SU-DHL-6 (cell line): ENCODE measurements around the gene UBE2G2.

Source experiments
- CTCF ChIP-seq: fragments of 200-600 bp; sonication (generic); IDR thresholded peaks from one replicate; pipeline ENCODE4 v1.5.1; 2017; ENCODE audit warnings: antibody characterized with exemption, mild to moderate bottlenecking, low read length, moderate library complexity; ENCODE audit not compliant: insufficient read depth, poor library complexity, severe bottlenecking
- EZH2phosphoT487 ChIP-seq: fragments of 200-600 bp; sonication (generic), shearing (Covaris generic); conservative IDR thresholded peaks from 2 replicates; pipeline ENCODE4 v1.6.1; 2018; ENCODE audit warnings: mild to moderate bottlenecking, antibody characterized with exemption, low read length, moderate library complexity, mixed read lengths

GRCh38 chr21:44816761-44817505 is 15.3 kb upstream of the UBE2G2 start:
- TF ChIP-seq CTCF (no peak), EZH2phosphoT487 (no peak)
